ENCODE measurements around the gene ARHGAP15.

Gene ARHGAP15

GRCh38 chr2:143390171-143390570 lies 261.0 kb downstream of the ARHGAP15 start:
- peak; percentile 83 for DNase-seq
- H3K27ac ChIP-seq: peak overlapping the region; percentile 71
- peak overlapping the region; percentile 23; the same call in 1 of the 2 replicates for H3K4me3 ChIP-seq (ENCODE audit: low read depth, low read length)
- no peak for TF ChIP-seq CTCF (IDR thresholded peaks at IDR 0.05; ENCODE audit: low read depth, low read length)
- no peaks in the 10 kb centered on the region for H3K27me3 ChIP-seq (ENCODE audit: insufficient read depth, low read depth, severe bottlenecking)
- no peaks in the 10 kb centered on the region for H3K9me3 ChIP-seq (ENCODE audit: severe bottlenecking)
- no peaks in the 10 kb centered on the region for H3K36me3 ChIP-seq

- Histone ChIP-seq H3K36me3 (no peaks in the 10 kb centered on the region), H3K9me3 (ENCODE audit: severe bottlenecking) (no peaks in the 10 kb centered on the region), H3K4me3 (ENCODE audit: low read depth, low read length) (no peak overlapping the region), H3K27ac (no peak overlapping the region; the same call in 1 of the 2 replicates), H3K27me3 (ENCODE audit: insufficient read depth, low read depth, severe bottlenecking) (no peaks in the 10 kb centered on the region)
- TF ChIP-seq CTCF (IDR thresholded peaks at IDR 0.05; ENCODE audit: low read depth, low read length): no peak
- DNase-seq: no peak
These were observed 263.1 kb downstream of the ARHGAP15 start for GRCh38 chr2:143392358-143392757.

- no peak overlapping the region for H3K27ac ChIP-seq
- no peaks in the 10 kb centered on the region for H3K36me3 ChIP-seq
- no peaks in the 10 kb centered on the region for H3K9me3 ChIP-seq (ENCODE audit: severe bottlenecking)
- DNase-seq: no peak
- no peak overlapping the region for H3K4me3 ChIP-seq (ENCODE audit: low read depth, low read length)
- TF ChIP-seq CTCF (IDR thresholded peaks at IDR 0.05; ENCODE audit: low read depth, low read length): no peak
- no peaks in the 10 kb centered on the region for H3K27me3 ChIP-seq (ENCODE audit: insufficient read depth, low read depth, severe bottlenecking)
These were observed 264.8 kb downstream of the ARHGAP15 start for GRCh38 chr2:143394062-143394461.

- TF ChIP-seq CTCF (IDR thresholded peaks at IDR 0.05; ENCODE audit: low read depth, low read length): no peak
- no peaks in the 10 kb centered on the region for H3K9me3 ChIP-seq (ENCODE audit: severe bottlenecking)
- H3K27ac ChIP-seq: no peak overlapping the region
- H3K4me3 ChIP-seq (ENCODE audit: low read depth, low read length): no peak overlapping the region
- no peaks in the 10 kb centered on the region for H3K36me3 ChIP-seq
- H3K27me3 ChIP-seq (ENCODE audit: insufficient read depth, low read depth, severe bottlenecking): no peaks in the 10 kb centered on the region
- no peak for DNase-seq
These were observed 268.8 kb downstream of the ARHGAP15 start for GRCh38 chr2:143397884-143398614.

GRCh38 chr2:143398781-143399180 lies 269.6 kb downstream of the ARHGAP15 start:
- H3K27ac ChIP-seq: no peak overlapping the region
- H3K4me3 ChIP-seq (ENCODE audit: low read depth, low read length): no peak overlapping the region
- no peak for TF ChIP-seq CTCF (IDR thresholded peaks at IDR 0.05; ENCODE audit: low read depth, low read length)

GRCh38 chr2:143399631-143400069 lies 270.4 kb downstream of the ARHGAP15 start:
- Histone ChIP-seq H3K36me3 (no peaks in the 10 kb centered on the region), H3K9me3 (ENCODE audit: severe bottlenecking) (no peaks in the 10 kb centered on the region), H3K27me3 (ENCODE audit: insufficient read depth, low read depth, severe bottlenecking) (no peaks in the 10 kb centered on the region), H3K4me3 (ENCODE audit: low read depth, low read length) (no peak overlapping the region), H3K27ac (no peak overlapping the region)
- no peak for DNase-seq
- no peak for TF ChIP-seq CTCF (IDR thresholded peaks at IDR 0.05; ENCODE audit: low read depth, low read length)

More at GRCh38 chr2:143398781-143399180, 269.6 kb downstream of the ARHGAP15 start:
- DNase-seq: no peak
- Histone ChIP-seq H3K9me3 (ENCODE audit: severe bottlenecking) (no peaks in the 10 kb centered on the region), H3K36me3 (no peaks in the 10 kb centered on the region), H3K27me3 (ENCODE audit: insufficient read depth, low read depth, severe bottlenecking) (no peaks in the 10 kb centered on the region)
